ENCODE results near the gene PDE1C. TPM values are rescaled to one million over a fixed set of nuclear protein-coding genes. Genes with fewer than 3 reads are reported as not detected.
"Not testable (repeated sequence)": the region's sequence is repeated elsewhere in the genome, so short reads cannot be mapped to it uniquely, and the experiment has no call there.

PDE1C gene
- total RNA-seq, 1 donor from 2014 or later = under 0.01 TPM

DNA sequence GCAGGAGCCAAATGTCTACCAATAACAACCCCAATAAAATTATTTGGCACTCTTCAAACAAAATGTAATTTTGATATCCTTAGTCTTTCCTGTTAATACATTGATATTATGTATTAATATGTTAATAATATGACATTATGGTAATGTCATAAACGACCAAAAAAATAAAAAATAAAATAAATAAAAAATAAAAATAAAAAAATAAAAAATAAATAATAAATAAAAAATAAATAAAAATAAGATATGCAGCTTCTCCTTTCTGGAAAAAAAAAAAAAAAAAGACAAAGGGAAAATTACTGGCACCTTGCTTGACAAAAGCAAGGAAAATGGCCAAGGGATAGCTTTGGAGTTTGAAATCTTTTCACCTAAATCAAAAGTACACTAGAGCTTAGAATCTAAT lies 214.7 kb downstream of the PDE1C start:
- DNase-seq (ENCODE audit: low read depth in 2 of 2) = no peak

DNA sequence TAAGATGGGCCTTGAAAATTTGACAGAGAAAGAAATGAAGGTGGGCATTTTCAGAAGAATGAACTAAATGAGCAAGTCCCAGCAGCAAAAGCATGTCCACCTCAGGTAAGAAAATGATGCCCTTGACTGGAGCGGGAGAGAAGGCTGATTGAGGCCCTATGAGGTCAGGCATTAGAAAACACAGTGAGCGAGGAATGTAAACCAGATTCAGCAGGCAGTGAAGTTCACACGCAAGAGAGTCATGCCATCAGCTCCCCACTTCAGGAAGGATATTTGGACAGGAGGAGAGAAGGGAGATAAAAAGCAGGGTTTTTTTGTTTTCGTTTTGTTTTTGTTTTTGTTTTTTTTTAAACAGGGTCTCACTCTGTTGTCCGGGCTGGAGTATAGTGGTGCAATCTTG lies 216.8 kb downstream of the PDE1C start:
- no peak for DNase-seq (ENCODE audit: low read depth in 2 of 2)

DNA sequence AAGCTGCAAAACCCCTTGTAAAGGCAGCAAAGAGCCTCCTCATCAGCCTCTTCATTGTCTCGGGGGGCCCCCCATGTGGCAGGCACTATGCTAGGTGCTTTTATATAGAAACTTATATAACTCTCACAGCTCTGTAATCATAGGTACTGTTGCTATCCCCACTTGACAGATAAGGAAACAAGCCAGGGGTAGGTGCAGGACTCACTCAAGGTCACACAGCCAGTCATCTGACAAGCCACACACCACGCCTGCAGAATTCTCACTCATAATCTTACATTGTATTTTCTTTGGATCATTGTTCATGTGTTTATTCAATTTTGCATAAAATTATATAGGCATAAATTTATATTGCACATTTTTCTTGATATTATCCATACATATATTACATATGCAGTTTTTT lies 217.7 kb downstream of the PDE1C start:
- DNase-seq (ENCODE audit: low read depth in 2 of 2) = no peak

DNA sequence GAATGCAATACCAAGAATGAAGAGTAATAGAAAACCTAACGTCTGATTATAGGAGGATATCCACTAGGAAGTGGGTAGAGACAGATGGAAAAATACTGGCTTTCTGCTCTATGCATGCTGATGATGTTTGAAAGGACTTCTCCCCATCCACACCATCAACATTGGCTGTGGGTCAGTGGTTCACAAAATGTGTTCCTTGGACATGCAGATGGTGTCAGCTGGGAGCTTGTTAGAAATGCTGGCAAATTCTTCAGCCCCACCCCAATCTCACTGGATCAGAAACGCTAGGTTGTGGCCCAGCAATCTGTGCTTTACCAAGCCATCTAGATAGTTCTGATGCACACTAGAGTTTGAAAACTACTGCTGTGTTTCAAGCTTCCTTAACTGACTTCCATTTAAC lies 219.1 kb downstream of the PDE1C start:
- DNase-seq (ENCODE audit: low read depth in 2 of 2) = no peak

DNA sequence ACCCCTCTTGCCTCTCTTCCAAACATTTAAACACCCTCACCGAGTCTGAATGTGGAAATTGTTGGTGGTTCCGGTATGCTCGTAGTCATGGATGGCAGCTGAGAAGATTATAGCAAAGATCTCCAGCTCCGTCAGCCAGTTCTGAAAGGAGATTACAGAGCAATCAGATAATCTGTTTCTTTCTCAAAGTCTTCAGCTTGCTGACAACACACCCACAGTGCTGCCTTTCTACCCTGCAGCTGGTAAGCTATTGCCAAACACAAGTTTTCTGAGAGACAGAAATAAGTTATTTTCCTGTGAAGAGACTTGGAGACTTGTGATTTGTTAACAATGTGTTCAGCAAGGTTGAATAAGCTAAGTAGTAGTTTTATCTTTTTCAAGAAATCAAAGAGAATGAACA lies 219.6 kb downstream of the PDE1C start:
- no peak for DNase-seq (ENCODE audit: low read depth in 2 of 2)

DNA sequence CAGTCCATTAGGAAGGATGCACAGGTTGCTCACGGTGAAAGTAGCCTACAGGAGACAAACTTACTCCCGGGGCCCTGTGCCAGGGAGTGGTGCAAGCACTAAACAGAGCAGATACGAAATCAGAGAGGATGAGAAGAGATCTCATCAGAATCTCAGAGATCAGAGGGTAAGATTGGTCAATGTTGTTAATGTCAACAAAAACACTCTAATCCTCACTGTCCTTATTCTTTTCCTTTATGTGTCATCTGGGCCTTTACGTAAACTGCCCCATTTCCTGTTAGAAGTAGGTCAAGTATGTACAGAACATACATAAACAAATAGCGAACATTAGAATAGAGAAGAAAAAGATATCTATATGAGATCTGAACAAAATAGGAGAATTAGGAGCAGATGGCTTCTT lies 220.1 kb downstream of the PDE1C start:
- DNase-seq (ENCODE audit: low read depth in 2 of 2) = no peak

DNA sequence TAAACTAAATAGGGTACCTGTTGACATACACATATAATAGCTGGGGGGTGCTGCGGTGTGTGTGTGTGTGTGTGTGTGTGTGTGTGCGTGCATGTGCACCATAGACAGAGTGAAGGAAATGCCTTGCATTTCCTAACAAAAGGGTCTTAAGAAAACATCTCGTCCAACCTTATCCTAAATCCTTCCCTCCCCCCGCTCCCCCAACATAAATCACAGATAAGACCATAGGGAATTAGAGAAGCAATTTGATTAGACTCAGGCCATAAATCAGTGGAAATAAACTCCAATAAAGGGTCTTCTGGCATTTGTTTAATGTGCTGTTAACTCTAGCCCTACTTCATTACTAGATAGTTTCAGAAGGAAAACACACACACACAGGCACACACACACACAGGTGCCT lies 234.7 kb downstream of the PDE1C start:
- no peak for DNase-seq (ENCODE audit: low read depth in 2 of 2)

DNA sequence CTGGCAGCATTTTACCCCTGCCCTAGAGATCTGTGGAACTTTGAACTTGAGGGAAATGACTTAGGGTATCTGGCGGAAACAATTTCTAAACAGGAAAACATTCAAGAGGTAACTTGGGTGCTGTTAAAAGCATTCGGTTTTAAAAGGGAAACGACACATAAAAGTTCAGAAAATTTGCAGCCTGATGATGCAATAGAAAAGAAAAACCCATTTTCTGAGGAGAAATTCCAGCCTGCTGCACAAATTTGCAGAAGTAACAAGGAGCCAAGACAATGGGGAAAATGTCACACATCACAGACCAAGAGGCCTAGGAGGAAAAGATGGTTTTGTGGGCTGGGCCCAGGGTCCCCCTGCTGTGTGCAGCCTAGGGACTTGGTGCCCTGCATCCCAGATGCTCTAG lies 236.6 kb downstream of the PDE1C start:
- DNase-seq (ENCODE audit: low read depth in 2 of 2) = not testable (repeated sequence)

DNA sequence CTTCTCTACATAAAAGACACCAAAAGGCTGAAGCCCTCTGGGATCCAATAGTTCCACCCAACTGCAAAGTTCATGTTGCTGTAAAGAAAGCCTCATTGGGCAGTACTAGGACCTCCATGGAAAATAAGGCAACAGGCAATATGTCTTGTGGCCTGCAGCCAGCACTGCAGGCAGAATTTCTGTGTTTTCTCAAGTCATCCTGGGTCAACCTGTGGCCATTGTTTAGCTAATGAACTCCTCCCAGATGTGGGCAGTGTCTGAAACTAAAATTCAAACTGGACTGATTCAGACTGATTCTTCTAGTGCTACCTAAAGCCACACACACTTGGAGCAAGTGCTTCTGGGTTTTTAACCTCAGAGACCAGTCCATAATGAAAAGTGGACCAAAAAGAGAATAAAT lies 241.7 kb downstream of the PDE1C start:
- DNase-seq (ENCODE audit: low read depth in 2 of 2) = no peak

DNA sequence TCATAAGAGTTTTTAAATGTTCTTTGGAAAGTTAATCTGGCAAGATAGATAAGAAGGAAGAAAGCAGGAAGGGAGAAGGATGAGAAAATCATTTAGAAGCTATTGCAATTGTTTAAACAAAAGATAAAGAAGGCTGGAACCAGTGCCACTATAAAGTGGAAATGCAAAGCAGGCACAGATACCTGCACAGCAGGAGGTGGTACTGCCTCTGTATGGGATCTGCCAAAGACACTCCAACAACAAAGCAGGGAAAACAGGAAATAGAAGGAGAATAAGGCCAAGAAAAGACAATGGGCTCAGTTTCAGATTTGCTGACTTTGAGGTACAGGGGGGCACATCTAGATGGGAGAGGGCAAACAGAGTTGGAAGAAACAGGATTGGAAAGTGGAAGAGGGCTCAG lies 244.6 kb downstream of the PDE1C start:
- DNase-seq (ENCODE audit: low read depth in 2 of 2) = peak in 1 of 2 donors; percentile 23

DNA sequence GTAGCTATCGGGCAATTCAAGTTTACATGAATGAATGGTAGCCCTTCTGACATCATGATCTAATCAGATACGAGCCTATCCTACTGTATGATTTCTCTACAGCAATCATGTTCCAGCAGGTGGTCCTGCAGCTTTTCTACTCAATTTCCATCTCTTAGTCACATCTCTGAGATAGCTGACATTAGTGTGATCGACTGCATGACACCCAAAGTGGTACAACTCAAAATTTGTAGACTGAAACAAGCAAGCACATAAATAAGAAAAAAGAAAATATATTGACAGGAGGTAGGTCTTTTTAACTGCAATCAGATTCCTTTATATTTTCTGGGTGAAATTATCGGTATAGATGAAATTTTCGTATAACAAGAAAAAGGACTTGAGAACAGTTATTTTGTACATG lies 251.2 kb downstream of the PDE1C start:
- DNase-seq (ENCODE audit: low read depth in 2 of 2) = no peak

DNA sequence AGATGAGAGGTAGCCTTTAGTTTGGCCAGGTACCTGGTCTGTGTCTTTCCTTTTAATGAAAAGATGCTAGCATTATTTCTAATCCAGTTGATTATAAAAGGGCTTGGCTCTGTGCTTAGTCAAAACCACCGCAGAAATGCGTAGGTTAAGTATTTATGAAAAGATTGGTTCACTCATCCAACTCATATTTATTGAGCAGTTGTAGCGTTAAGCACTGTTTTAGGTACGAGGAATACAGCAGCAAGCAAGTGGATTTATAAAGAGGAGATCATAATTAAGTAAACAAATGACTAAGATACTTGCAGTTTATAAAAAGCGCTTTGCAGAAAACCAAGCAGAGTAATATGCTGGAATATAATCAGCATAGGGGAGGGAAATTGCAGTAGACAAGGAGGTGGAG lies 253.4 kb downstream of the PDE1C start:
- no peak for DNase-seq (ENCODE audit: low read depth in 2 of 2)

DNA sequence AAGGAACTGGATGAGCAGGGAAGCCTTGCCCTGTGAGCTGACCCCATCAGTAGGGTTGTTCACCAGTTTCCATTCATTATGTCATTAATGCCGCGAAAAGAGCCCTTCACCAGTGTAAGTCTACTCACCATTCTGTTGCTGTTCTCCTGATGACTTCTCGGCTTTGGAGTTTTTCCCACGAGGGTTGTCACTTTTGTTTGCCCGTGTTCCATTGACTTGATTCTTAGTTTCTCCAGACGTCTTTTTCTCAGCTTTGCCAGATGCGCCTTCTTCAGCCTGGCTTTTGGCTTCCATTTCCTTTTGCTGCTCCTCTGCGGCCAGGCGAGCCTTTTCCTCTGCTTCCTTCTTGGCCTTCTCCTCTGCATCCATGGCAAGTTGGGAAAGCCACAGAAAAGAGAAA lies 254.4 kb downstream of the PDE1C start:
- DNase-seq (ENCODE audit: low read depth in 2 of 2) = peak in 1 of 2 donors; percentile 23

DNA sequence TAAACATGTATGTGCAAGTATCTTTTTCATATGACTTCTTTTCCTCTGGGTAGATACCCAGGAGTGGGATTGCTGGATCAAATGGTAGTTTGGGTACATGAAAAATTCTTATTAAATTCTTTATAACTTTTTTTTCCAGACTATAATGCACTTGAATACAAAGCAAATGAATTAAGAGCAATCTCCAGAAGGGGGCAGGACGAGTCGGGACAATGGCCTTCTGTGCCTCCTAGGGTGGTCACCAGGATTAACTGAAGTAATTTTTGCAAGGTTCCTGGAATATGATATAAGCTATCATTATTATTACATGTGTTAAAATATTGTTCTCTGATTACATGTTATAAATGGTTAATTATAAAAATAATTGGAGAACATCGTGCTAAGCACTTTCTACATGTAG lies 256.0 kb downstream of the PDE1C start:
- peak; percentile 46 to 73 for DNase-seq (ENCODE audit: low read depth in 2 of 2)

DNA sequence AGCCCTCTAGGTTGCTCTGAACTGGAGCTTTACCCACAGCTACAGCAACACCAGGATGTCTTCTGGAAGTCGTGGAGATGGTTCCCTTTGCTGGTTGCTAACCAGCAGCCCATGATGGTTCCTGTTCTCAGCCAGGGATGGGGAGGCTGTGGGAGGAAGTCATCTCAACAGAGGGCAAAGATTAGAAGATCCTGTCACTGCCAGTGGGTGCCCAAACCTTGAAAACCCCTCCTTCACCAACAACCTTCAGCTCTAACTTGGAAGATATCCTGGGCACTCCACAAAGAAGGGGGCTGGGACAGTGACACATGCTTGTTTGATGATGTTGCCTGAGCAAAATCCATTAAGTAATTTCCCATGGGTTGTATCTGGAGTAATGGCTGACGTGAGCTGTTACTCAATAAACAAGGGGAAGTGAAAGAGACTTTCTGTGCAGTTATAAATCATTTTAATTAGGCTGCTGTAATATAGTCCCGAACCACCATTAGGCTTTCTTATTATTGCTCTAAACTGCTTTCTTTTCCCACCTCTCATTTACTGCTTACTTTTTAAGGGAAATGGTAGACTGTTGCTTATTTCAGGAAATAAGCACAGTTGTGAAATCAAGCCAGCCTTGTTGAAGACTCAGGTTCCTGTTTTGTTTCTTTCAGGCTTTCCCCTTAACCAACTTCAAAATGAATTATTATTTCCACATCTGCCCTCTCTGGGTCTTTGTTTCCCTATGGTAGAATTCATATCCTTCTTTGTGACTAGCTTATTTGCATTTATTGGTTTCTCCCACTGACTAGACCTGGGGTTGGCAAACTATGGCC lies 258.4 kb downstream of the PDE1C start:
- peak; percentile 11 to 59 for DNase-seq (ENCODE audit: low read depth in 2 of 2)

DNA sequence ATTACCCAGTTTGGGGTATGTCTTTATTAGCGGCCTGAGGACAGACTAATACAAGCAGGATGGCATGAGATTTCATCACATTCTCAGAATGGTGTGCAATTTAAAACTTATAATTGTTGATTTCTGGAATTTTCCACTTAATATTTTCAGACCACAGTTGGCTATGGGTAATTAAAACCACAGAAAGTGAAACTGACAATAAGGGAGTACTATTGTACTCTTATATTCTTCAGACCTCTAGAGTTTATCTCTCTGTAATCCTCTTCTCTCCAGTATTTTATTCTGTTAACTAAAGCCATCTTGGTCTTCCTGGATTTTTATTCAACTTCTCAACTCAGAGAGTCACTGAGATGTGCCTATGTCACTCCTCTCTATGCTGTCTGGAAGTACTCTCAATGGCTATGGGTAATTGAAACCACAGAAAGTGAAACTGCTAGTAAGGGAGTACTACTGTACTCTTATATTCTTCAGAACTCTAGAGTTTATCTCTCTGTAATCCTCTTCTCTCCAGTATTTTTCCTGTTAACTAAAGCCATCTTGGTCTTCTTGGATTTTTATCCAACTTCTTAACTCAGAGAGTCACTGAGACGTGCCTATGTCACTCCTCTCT lies 264.9 kb downstream of the PDE1C start:
- DNase-seq (ENCODE audit: low read depth in 2 of 2) = peak in 1 of 2 donors; percentile 5

DNA sequence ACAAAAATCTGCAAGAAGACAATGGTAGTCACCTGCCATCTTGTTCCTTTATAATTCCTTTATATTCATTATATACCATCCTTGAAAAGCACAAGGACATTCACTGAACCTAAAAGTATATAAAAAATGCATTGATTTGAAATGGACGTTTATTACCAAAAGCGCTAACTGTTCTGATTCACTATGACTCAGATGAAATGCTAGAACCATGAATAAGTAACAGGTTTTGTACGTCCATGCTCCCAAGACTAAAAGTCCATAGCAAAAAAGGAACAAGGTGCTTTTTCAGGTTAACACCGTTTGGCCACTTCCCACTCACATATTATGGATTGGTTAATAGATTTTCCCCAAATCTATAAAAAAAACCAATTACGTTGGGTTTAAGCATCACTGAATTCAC lies 273.8 kb downstream of the PDE1C start:
- DNase-seq (ENCODE audit: low read depth in 2 of 2) = no peak

DNA sequence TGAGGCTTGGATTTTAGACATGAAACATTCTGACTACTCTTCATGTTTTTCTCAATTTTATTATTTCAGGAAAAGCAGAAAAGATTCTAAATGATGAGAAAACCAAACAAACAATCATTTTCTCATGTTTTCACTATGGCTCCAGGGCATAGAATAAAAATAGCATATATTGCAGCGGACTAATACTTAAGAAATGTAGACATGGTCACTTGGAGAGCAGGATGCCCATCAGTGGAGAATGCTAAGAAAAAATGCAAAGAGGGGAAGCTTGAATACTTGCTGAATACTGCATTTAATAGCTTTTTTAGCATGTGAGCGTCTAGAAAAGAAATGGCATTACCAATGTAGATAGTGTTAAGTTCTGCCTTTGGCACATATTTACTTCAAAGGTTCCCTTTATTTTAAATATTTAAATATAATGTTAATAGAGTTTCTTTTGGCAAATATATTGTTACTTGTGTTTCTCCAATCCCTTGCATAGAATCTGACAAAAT lies 275.3 kb downstream of the PDE1C start:
- DNase-seq (ENCODE audit: low read depth in 2 of 2) = no peak

DNA sequence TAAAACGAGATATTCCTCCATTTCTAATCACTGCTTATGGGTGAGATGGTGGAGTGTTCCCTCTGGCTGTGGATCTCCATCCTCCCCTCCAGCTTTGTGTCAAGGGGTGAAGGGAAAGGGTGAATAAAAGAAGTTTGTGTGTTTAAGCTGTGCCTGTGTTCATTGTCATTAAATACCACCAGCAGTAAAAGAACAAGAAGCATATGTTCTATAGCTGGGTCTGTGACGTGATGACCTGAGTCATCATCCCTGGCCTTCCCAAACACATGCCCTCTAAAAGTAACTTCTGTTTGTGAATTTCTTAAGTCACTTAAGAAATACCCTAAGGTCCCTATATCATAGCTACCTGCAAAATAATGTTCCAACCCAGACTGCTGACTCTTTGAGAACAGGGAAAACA lies 278.3 kb downstream of the PDE1C start:
- DNase-seq (ENCODE audit: low read depth in 2 of 2) = no peak

DNA sequence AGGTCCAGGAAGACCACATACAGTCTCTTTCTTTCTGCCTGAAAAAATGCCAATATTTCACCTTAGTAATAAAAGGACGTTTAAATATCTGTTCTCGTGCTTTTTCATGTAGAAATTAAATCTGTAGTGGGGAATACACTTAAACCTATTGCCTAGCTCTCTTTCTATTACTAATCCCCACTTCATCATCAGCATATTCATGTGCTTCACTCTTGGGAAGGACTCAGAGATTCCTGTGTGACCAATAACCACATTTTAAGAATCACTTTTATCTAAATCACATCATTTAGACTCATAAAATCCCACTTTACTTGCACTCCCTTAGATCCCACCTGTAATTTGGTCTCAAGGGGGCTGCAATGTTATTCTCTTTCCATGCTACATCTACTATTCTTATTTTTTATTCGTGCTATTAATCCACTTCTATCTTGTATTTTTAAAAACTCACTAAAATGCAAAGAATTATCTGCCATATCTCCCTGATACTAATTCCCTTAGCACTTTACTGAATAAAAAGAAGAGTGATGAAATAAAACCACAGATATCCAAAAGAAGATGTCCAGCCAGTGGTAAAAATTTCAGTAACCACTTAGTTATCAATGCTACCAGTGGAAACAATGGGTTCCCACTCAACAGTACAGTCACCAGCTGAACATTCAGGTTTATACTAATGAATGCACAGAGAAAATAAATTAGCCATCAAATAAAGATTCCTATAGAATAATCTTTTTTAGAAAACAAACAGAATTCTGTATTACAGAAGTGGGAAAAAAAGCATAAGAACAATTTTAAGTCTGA lies 281.1 kb downstream of the PDE1C start:
- no peak for DNase-seq (ENCODE audit: low read depth in 2 of 2)

DNA sequence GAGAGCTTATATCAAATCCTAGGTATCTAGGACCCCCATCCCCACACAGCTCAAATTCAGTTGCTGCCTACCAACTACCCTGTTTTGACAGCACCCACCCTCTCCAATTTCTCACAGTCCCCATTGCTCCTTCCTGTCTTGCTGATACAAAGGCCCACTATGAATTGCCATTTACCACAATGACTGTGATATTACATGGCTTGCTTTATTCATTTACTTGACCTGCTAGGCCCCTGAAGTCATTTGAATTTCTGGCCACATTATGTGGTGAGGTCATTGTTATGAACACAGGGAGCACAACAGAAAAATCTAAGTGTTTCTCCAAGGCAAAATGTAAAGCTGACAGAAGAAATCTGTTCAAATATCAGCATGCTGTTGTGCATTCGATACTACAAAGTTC lies 281.8 kb downstream of the PDE1C start:
- DNase-seq (ENCODE audit: low read depth in 2 of 2) = no peak

DNA sequence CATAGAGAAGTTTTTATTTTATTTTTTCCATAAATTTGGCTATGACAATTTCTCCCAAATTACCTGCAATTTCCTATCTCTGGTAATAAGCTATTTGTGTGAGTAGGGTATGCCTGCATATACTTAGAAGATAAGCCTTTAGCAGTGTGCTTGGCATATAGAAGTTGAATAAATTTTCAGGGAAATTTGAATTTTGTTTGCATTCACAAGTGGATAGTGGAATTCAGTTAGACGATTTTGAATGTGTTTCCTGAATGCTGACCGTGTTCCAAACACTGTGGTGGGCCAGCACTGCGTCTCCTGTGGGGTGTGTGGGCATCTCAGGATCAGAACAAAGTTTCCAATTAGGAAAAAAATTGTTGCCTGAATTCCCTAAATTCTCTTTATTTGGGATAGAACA lies 283.9 kb downstream of the PDE1C start:
- no peak for DNase-seq (ENCODE audit: low read depth in 2 of 2)
